Measurements from ENCODE around the gene IL9. TPM values are rescaled to one million over a fixed set of nuclear protein-coding genes. Genes with fewer than 3 reads are reported as not detected.

The IL9 gene
- total RNA-seq, 2 experiments from 2014 or later = 9.6 to 9.9 TPM

- ChIA-PET CTCF (interaction anchor here (1.4 kb wide), 1 partner anchor 20 kb away, joined by 7 read pairs; no protein-coding TSS in a partner anchor), POLR2A (no interaction called here)
These were observed 852 bp downstream of the IL9 start for GRCh38 chr5:135894789-135895188.

GRCh38 chr5:135894276-135894675 lies 1.4 kb downstream of the IL9 start:
- ChIA-PET CTCF (no interaction called here), POLR2A (no interaction called here)

- ChIA-PET CTCF (interaction anchor here (0.5 to 1.9 kb wide), 4 partner anchors 22 to 146 kb away, joined by 3 to 7 read pairs (median 3); no protein-coding TSS in a partner anchor), POLR2A (interaction anchor here (0.6 to 1.8 kb wide), 3 partner anchors 23 to 371 kb away, joined by 5 to 9 read pairs (median 6); no protein-coding TSS in a partner anchor)
These were observed 3.9 kb downstream of the IL9 start for GRCh38 chr5:135891791-135892190.

- CTCF ChIA-PET = interaction anchor here (0.5 to 1.9 kb wide), 6 partner anchors 23 to 319 kb away, joined by 3 to 7 read pairs (median 3); no protein-coding TSS in a partner anchor
- POLR2A ChIA-PET = interaction anchor here (0.6 to 1.8 kb wide), 3 partner anchors 24 to 372 kb away, joined by 5 to 9 read pairs (median 6); no protein-coding TSS in a partner anchor
These were observed 4.4 kb downstream of the IL9 start for GRCh38 chr5:135891268-135891667.

GRCh38 chr5:135890867-135891266 lies 4.8 kb downstream of the IL9 start:
- CTCF ChIA-PET = interaction anchor here (1.1 to 1.9 kb wide), 5 partner anchors 23 to 319 kb away, joined by 3 to 7 read pairs (median 3); no protein-coding TSS in a partner anchor
- POLR2A ChIA-PET = interaction anchor here (0.6 to 1.8 kb wide), 4 partner anchors 24 to 372 kb away, joined by 3 to 9 read pairs (median 6); no protein-coding TSS in a partner anchor

- POLR2A ChIA-PET = interaction anchor here (1.1 to 1.8 kb wide), 3 partner anchors 25 to 148 kb away, joined by 3 to 9 read pairs (median 5); no protein-coding TSS in a partner anchor
These were observed 5.3 kb downstream of the IL9 start for GRCh38 chr5:135890296-135890695.

GRCh38 chr5:135887881-135888614 lies 7.6 kb downstream of the IL9 start:
- POLR2A ChIA-PET = interaction anchor here (0.6 kb wide), 1 partner anchor 22 kb away, joined by 3 read pairs; no protein-coding TSS in a partner anchor
- CTCF ChIA-PET = interaction anchor here (0.9 to 1.6 kb wide), 8 partner anchors 10 to 324 kb away, joined by 3 to 5 read pairs (median 3); no protein-coding TSS in a partner anchor

More at GRCh38 chr5:135890296-135890695, 5.3 kb downstream of the IL9 start:
- CTCF ChIA-PET = interaction anchor here (1.1 to 1.9 kb wide), 5 partner anchors 24 to 320 kb away, joined by 3 to 7 read pairs (median 3); no protein-coding TSS in a partner anchor

GRCh38 chr5:135887447-135887864 lies 8.2 kb downstream of the IL9 start:
- ChIA-PET POLR2A (interaction anchor here (0.6 kb wide), 1 partner anchor 23 kb away, joined by 3 read pairs; no protein-coding TSS in a partner anchor), CTCF (interaction anchor here (0.9 to 1.6 kb wide), 4 partner anchors 193 to 325 kb away, joined by 3 to 5 read pairs (median 4); no protein-coding TSS in a partner anchor)

GRCh38 chr5:135886136-135886535 lies 9.5 kb downstream of the IL9 start:
- POLR2A ChIA-PET = no interaction called here
- CTCF ChIA-PET = interaction anchor here (0.9 to 1.4 kb wide), 2 partner anchors 176 to 177 kb away, joined by 3 to 4 read pairs; no protein-coding TSS in a partner anchor

GRCh38 chr5:135885031-135885430 lies 10.6 kb downstream of the IL9 start:
- CTCF ChIA-PET = interaction anchor here (0.9 kb wide), 1 partner anchor 10 kb away, joined by 3 read pairs; no protein-coding TSS in a partner anchor
- POLR2A ChIA-PET = no interaction called here

GRCh38 chr5:135883441-135883840 lies 12.2 kb downstream of the IL9 start:
- POLR2A ChIA-PET = no interaction called here

GRCh38 chr5:135883026-135883425 lies 12.6 kb downstream of the IL9 start:
- CTCF ChIA-PET = no interaction called here

More at GRCh38 chr5:135883441-135883840, 12.2 kb downstream of the IL9 start:
- CTCF ChIA-PET = no interaction called here

GRCh38 chr5:135881819-135882218 lies 13.8 kb downstream of the IL9 start:
- ChIA-PET POLR2A (no interaction called here), CTCF (interaction anchor here (1.1 kb wide), 1 partner anchor 168 kb away, joined by 3 read pairs; no protein-coding TSS in a partner anchor)

More at GRCh38 chr5:135883026-135883425, 12.6 kb downstream of the IL9 start:
- POLR2A ChIA-PET = no interaction called here

GRCh38 chr5:135881244-135881643 lies 14.4 kb downstream of the IL9 start:
- ChIA-PET POLR2A (no interaction called here), CTCF (no interaction called here)

- CTCF ChIA-PET = no interaction called here
These were observed 14.8 kb downstream of the IL9 start for GRCh38 chr5:135880801-135881200.

GRCh38 chr5:135880278-135880677 lies 15.4 kb downstream of the IL9 start:
- ChIA-PET POLR2A (no interaction called here), CTCF (interaction anchor here (0.6 kb wide), 1 partner anchor 183 kb away, joined by 3 read pairs; no protein-coding TSS in a partner anchor)

More at GRCh38 chr5:135880801-135881200, 14.8 kb downstream of the IL9 start:
- POLR2A ChIA-PET = no interaction called here

GRCh38 chr5:135879591-135879990 lies 16.1 kb downstream of the IL9 start:
- CTCF ChIA-PET = interaction anchor here (0.6 kb wide), 1 partner anchor 184 kb away, joined by 3 read pairs; no protein-coding TSS in a partner anchor
- POLR2A ChIA-PET = no interaction called here

GRCh38 chr5:135878156-135878620 lies 17.5 kb downstream of the IL9 start:
- ChIA-PET POLR2A (no interaction called here), CTCF (no interaction called here)

GRCh38 chr5:135877570-135878155 lies 18.0 kb downstream of the IL9 start:
- POLR2A ChIA-PET = no interaction called here
- CTCF ChIA-PET = no interaction called here

- ChIA-PET POLR2A (no interaction called here), CTCF (no interaction called here)
These were observed 19.5 kb downstream of the IL9 start for GRCh38 chr5:135876146-135876545.

Measured in activated CD8-positive, alpha-beta memory T cell treated with anti-CD3 and anti-CD28 coated beads for 36 hours (primary cell).